GM23338 (cell line): ENCODE data around the gene PTPRN2. TPM values are rescaled to one million over a fixed set of nuclear protein-coding genes. Genes with fewer than 3 reads are reported as not detected.

ENCODE experiments used
- ATAC-seq: fragments of 200-7000 bp; cut with Tn5 transposase; 3 replicates; pipeline ENCODE4 v1.9.1; 2020
- DNase-seq: peaks from one replicate; pipeline ENCODE4 v3.0.0-alpha.2; 2015; ENCODE audit warnings: low spot score
- H2AFZ ChIP-seq: fragments of 200-600 bp; sonication (generic); 2 replicates; pipeline ENCODE4 v1.8.0; 2016; ENCODE audit warnings: antibody characterized with exemption, mild to moderate bottlenecking, moderate library complexity
- H3F3A ChIP-seq: fragments of 200-600 bp; sonication (generic); replicated peaks from 2 replicates; pipeline ENCODE4 v1.8.0; 2017; ENCODE audit warnings: antibody characterized with exemption, mixed run types, low read depth
- H3K27ac ChIP-seq: fragments of 200-600 bp; sonication (generic); 2 replicates; pipeline ENCODE4 v1.6.1; 2016; ENCODE audit warnings: low read depth
- H3K27me3 ChIP-seq: fragments of 200-600 bp; sonication (generic); 2 replicates; pipeline ENCODE4 v1.8.0; 2016; ENCODE audit warnings: mild to moderate bottlenecking, mixed run types, moderate library complexity; ENCODE audit not compliant: insufficient read depth
- H3K36me3 ChIP-seq: fragments of 200-600 bp; sonication (generic); 2 replicates; pipeline ENCODE4 v1.8.0; 2016; ENCODE audit warnings: mild to moderate bottlenecking; ENCODE audit not compliant: insufficient read depth
- H3K4me1 ChIP-seq: fragments of 200-600 bp; sonication (generic); 2 replicates; pipeline ENCODE4 v1.8.0; 2016; ENCODE audit warnings: mild to moderate bottlenecking, moderate library complexity; ENCODE audit not compliant: insufficient read depth
- H3K4me2 ChIP-seq: fragments of 200-600 bp; sonication (generic); 2 replicates; pipeline ENCODE4 v1.7.1; 2017; ENCODE audit warnings: mixed run types
- H3K4me3 ChIP-seq: fragments of 200-600 bp; sonication (generic); 2 replicates; pipeline ENCODE4 v1.6.1; 2016; ENCODE audit warnings: mixed run types
- H3K79me2 ChIP-seq: fragments of 200-600 bp; sonication (generic); replicated peaks from 2 replicates; pipeline ENCODE4 v1.8.0; 2017; ENCODE audit warnings: mild to moderate bottlenecking; ENCODE audit not compliant: insufficient read depth
- H3K9me2 ChIP-seq: fragments of 200-600 bp; sonication (generic); 2 replicates; pipeline ENCODE4 v1.8.0; 2017; ENCODE audit not compliant: insufficient read depth
- H4K20me1 ChIP-seq: fragments of 200-600 bp; sonication (generic); replicated peaks from 2 replicates; pipeline ENCODE4 v1.8.0; 2017; ENCODE audit warnings: mild to moderate bottlenecking; ENCODE audit not compliant: insufficient read depth
- H3K27ac Mint-ChIP-seq: 2 replicates; pipeline ENCODE4 v1.8.0; 2020; ENCODE audit warnings: inconsistent platforms, mild to moderate bottlenecking, moderate library complexity, mixed read lengths
- H3K27me3 Mint-ChIP-seq: 3 replicates; pipeline ENCODE4 v1.8.0; 2022; ENCODE audit warnings: low read depth, mild to moderate bottlenecking, moderate library complexity, mixed read lengths, inconsistent platforms; ENCODE audit not compliant: insufficient read depth, poor library complexity
- H3K36me3 Mint-ChIP-seq: 3 replicates; pipeline ENCODE4 v1.8.0; 2021; ENCODE audit warnings: low read depth, mild to moderate bottlenecking, inconsistent platforms, moderate library complexity, mixed read lengths
- H3K4me1 Mint-ChIP-seq: 3 replicates; pipeline ENCODE4 v1.8.0; 2020; ENCODE audit warnings: mild to moderate bottlenecking, inconsistent platforms, mixed read lengths
- H3K4me3 Mint-ChIP-seq: 3 replicates; pipeline ENCODE4 v1.8.0; 2021; ENCODE audit warnings: moderate library complexity, mild to moderate bottlenecking, inconsistent platforms, mixed read lengths
- H3K9me3 Mint-ChIP-seq: 3 replicates; pipeline ENCODE4 v1.8.0; 2020; ENCODE audit warnings: moderate library complexity, mild to moderate bottlenecking, inconsistent platforms, mixed read lengths
- EZH2 ChIP-seq: fragments of 200-600 bp; sonication (generic); IDR thresholded peaks from one replicate; pipeline ENCODE4 v1.8.0; 2017; ENCODE audit warnings: antibody characterized with exemption, mild to moderate bottlenecking, low read depth; ENCODE audit not compliant: unreplicated experiment
- EZH2phosphoT487 ChIP-seq: fragments of 200-600 bp; sonication (generic); IDR thresholded peaks from one replicate; pipeline ENCODE4 v1.8.1; 2018; ENCODE audit warnings: antibody characterized with exemption; ENCODE audit not compliant: unreplicated experiment
- NANOG ChIP-seq: IDR thresholded peaks from 2 replicates; pipeline ENCODE4 v1.6.1; 2016; ENCODE audit warnings: antibody characterized with exemption, borderline replicate concordance
- POLR2AphosphoS5 ChIP-seq: IDR thresholded peaks from 2 replicates; pipeline ENCODE4 v1.6.1; 2016; ENCODE audit warnings: antibody characterized with exemption, low read depth
- ZNF114 ChIP-seq: fragments of 250-450 bp; sonication (Bioruptor Pico); IDR thresholded peaks from 2 replicates; pipeline ENCODE4 v1.5.0; 2020; ENCODE audit warnings: mild to moderate bottlenecking, moderate library complexity
- polyA plus RNA-seq: library from polyadenylated mRNA; unstranded; fragments of >200 nt; fragmentation: Nextera tagmentation; extraction: Ambion mirVana; gene quantifications from 2 replicates; pipeline ENCODE4 v1.2.1, GENCODE V29; 2016
- total RNA-seq: library from RNA; depleted of rRNA; stranded (reverse); fragments of >200 nt; shearing (Covaris generic); gene quantifications from 2 replicates; pipeline ENCODE4 v1.2.3, GENCODE V29; 2014
- TF ChIP-seq, protein P1 (sequence below), 2 experiments: fragments of 200-600 bp in 1 of 2; sonication (generic) in 1 of 2; conservative IDR thresholded peaks; 2 replicates each; pipeline versions ENCODE4 v1.5.1 to v1.6.1; 2016 to 2017; ENCODE audit warnings: antibody characterized with exemption in 2 of 2, low read depth in 2 of 2, mild to moderate bottlenecking in 2 of 2, moderate library complexity in 1 of 2
- TF ChIP-seq, protein P2 (sequence below): IDR thresholded peaks from one replicate; pipeline ENCODE4 v1.6.1; 2018; ENCODE audit warnings: antibody characterized with exemption; ENCODE audit not compliant: unreplicated experiment
- TF ChIP-seq, protein P3 (sequence below): IDR thresholded peaks from 2 replicates; pipeline ENCODE4 v1.6.1; 2016; ENCODE audit warnings: antibody characterized with exemption
- TF ChIP-seq, protein P4 (sequence below): fragments of 250-450 bp; sonication (Bioruptor Pico); IDR thresholded peaks from 2 replicates; pipeline ENCODE4 v1.5.0; 2020; ENCODE audit warnings: mild to moderate bottlenecking, moderate library complexity

The PTPRN2 gene
- total and polyA plus RNA-seq, 2 experiments from 2014 or later, result 0.87 to 4.0 TPM

DNA sequence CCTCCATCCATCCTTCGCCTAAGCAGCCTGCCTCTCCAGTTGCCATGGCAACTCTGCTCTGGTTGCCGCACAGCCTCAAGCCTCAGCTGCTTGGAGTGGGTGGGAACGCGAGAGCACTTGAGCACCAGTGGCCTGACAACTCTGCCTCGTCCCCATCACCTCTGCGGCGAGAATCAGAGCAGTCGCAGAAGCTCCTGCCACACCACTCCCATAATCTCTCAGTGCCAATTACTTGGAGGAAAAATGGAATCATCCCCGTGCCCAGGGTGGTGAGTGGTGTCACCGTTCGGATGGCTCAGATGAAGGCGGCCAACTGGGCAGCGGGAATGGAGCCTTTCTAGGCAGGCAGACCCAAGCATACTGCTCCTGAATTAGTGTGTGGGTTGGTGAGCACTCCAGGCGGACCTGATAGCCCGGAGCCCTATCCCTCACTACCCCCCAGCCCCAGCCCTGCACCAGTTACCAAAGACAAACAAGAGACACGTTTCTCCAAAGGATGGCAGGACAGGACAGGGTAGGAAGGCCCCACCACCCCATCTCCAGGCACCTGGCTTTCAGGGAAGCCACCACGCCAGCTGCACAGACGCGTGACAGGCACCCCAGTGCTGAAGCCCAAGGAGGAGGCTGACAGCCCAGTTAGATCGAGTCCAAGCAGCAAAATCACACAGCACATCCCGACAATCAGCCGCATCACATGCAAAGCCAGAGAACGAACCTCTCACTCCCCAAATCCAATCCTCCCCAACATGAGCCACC is 335.4 kb downstream of the PTPRN2 start:
- H4K20me1 ChIP-seq, result no peaks in the 10 kb centered on the region
- H3K9me2 ChIP-seq, result no peaks in the 10 kb centered on the region
- no peak overlapping the region for H2AFZ ChIP-seq
- H3K36me3 ChIP-seq, result no peaks in the 10 kb centered on the region
- H3K4me1 ChIP-seq, result no peaks in the 10 kb centered on the region
- Mint-ChIP-seq H3K27ac (no peak overlapping the region), H3K4me3 (no peak overlapping the region), H3K4me1 (no peaks in the 10 kb centered on the region), H3K36me3 (peaks cover 43% of the 10 kb centered on the region), H3K27me3 (peaks cover 15% of the 10 kb centered on the region), H3K9me3 (peaks cover 10% of the 10 kb centered on the region; the same call in 2 of the 3 replicates)
- H3F3A ChIP-seq, result peaks cover 14% of the 10 kb centered on the region
- no peak for TF ChIP-seq POLR2AphosphoS5
- TF ChIP-seq EZH2phosphoT487, result no peak
- TF ChIP-seq, protein P1, sequence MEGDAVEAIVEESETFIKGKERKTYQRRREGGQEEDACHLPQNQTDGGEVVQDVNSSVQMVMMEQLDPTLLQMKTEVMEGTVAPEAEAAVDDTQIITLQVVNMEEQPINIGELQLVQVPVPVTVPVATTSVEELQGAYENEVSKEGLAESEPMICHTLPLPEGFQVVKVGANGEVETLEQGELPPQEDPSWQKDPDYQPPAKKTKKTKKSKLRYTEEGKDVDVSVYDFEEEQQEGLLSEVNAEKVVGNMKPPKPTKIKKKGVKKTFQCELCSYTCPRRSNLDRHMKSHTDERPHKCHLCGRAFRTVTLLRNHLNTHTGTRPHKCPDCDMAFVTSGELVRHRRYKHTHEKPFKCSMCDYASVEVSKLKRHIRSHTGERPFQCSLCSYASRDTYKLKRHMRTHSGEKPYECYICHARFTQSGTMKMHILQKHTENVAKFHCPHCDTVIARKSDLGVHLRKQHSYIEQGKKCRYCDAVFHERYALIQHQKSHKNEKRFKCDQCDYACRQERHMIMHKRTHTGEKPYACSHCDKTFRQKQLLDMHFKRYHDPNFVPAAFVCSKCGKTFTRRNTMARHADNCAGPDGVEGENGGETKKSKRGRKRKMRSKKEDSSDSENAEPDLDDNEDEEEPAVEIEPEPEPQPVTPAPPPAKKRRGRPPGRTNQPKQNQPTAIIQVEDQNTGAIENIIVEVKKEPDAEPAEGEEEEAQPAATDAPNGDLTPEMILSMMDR (conservative IDR thresholded peaks at IDR 0.05; ENCODE audit: low read depth in 2 of 2), result no peak
- no peak for TF ChIP-seq EZH2
- TF ChIP-seq, protein P2, sequence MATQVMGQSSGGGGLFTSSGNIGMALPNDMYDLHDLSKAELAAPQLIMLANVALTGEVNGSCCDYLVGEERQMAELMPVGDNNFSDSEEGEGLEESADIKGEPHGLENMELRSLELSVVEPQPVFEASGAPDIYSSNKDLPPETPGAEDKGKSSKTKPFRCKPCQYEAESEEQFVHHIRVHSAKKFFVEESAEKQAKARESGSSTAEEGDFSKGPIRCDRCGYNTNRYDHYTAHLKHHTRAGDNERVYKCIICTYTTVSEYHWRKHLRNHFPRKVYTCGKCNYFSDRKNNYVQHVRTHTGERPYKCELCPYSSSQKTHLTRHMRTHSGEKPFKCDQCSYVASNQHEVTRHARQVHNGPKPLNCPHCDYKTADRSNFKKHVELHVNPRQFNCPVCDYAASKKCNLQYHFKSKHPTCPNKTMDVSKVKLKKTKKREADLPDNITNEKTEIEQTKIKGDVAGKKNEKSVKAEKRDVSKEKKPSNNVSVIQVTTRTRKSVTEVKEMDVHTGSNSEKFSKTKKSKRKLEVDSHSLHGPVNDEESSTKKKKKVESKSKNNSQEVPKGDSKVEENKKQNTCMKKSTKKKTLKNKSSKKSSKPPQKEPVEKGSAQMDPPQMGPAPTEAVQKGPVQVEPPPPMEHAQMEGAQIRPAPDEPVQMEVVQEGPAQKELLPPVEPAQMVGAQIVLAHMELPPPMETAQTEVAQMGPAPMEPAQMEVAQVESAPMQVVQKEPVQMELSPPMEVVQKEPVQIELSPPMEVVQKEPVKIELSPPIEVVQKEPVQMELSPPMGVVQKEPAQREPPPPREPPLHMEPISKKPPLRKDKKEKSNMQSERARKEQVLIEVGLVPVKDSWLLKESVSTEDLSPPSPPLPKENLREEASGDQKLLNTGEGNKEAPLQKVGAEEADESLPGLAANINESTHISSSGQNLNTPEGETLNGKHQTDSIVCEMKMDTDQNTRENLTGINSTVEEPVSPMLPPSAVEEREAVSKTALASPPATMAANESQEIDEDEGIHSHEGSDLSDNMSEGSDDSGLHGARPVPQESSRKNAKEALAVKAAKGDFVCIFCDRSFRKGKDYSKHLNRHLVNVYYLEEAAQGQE, result no peak
- no peak for TF ChIP-seq ZNF114 (CRISPR knock-in tag)
- TF ChIP-seq, protein P3, sequence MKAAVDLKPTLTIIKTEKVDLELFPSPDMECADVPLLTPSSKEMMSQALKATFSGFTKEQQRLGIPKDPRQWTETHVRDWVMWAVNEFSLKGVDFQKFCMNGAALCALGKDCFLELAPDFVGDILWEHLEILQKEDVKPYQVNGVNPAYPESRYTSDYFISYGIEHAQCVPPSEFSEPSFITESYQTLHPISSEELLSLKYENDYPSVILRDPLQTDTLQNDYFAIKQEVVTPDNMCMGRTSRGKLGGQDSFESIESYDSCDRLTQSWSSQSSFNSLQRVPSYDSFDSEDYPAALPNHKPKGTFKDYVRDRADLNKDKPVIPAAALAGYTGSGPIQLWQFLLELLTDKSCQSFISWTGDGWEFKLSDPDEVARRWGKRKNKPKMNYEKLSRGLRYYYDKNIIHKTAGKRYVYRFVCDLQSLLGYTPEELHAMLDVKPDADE, result no peak
- no peak for TF ChIP-seq NANOG
- TF ChIP-seq, protein P4, sequence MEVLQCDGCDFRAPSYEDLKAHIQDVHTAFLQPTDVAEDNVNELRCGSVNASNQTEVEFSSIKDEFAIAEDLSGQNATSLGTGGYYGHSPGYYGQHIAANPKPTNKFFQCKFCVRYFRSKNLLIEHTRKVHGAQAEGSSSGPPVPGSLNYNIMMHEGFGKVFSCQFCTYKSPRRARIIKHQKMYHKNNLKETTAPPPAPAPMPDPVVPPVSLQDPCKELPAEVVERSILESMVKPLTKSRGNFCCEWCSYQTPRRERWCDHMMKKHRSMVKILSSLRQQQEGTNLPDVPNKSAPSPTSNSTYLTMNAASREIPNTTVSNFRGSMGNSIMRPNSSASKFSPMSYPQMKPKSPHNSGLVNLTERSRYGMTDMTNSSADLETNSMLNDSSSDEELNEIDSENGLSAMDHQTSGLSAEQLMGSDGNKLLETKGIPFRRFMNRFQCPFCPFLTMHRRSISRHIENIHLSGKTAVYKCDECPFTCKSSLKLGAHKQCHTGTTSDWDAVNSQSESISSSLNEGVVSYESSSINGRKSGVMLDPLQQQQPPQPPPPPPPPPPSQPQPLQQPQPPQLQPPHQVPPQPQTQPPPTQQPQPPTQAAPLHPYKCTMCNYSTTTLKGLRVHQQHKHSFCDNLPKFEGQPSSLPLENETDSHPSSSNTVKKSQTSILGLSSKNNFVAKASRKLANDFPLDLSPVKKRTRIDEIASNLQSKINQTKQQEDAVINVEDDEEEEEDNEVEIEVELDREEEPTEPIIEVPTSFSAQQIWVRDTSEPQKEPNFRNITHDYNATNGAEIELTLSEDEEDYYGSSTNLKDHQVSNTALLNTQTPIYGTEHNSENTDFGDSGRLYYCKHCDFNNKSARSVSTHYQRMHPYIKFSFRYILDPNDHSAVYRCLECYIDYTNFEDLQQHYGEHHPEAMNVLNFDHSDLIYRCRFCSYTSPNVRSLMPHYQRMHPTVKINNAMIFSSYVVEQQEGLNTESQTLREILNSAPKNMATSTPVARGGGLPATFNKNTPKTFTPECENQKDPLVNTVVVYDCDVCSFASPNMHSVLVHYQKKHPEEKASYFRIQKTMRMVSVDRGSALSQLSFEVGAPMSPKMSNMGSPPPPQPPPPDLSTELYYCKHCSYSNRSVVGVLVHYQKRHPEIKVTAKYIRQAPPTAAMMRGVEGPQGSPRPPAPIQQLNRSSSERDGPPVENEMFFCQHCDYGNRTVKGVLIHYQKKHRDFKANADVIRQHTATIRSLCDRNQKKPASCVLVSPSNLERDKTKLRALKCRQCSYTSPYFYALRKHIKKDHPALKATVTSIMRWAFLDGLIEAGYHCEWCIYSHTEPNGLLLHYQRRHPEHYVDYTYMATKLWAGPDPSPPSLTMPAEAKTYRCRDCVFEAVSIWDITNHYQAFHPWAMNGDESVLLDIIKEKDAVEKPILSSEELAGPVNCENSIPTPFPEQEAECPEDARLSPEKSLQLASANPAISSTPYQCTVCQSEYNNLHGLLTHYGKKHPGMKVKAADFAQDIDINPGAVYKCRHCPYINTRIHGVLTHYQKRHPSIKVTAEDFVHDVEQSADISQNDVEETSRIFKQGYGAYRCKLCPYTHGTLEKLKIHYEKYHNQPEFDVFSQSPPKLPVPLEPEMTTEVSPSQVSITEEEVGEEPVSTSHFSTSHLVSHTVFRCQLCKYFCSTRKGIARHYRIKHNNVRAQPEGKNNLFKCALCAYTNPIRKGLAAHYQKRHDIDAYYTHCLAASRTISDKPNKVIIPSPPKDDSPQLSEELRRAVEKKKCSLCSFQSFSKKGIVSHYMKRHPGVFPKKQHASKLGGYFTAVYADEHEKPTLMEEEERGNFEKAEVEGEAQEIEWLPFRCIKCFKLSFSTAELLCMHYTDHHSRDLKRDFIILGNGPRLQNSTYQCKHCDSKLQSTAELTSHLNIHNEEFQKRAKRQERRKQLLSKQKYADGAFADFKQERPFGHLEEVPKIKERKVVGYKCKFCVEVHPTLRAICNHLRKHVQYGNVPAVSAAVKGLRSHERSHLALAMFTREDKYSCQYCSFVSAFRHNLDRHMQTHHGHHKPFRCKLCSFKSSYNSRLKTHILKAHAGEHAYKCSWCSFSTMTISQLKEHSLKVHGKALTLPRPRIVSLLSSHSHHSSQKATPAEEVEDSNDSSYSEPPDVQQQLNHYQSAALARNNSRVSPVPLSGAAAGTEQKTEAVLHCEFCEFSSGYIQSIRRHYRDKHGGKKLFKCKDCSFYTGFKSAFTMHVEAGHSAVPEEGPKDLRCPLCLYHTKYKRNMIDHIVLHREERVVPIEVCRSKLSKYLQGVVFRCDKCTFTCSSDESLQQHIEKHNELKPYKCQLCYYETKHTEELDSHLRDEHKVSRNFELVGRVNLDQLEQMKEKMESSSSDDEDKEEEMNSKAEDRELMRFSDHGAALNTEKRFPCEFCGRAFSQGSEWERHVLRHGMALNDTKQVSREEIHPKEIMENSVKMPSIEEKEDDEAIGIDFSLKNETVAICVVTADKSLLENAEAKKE, result no peak
- ATAC-seq, result no peak
- no peak overlapping the region for H3K27ac ChIP-seq
- H3K4me2 ChIP-seq, result no peak overlapping the region
- H3K27me3 ChIP-seq, result no peaks in the 10 kb centered on the region
- no peak overlapping the region for H3K4me3 ChIP-seq
- H3K79me2 ChIP-seq, result no peaks in the 10 kb centered on the region
- no peak for DNase-seq
